Osteoblast (primary cell): ENCODE results near the gene CCDC71L. TPM values are rescaled to one million over a fixed set of nuclear protein-coding genes. Genes with fewer than 3 reads are reported as not detected.
"Not testable (repeated sequence)": the region's sequence is repeated elsewhere in the genome, so short reads cannot be mapped to it uniquely, and the experiment has no call there.

Experiments used
- DNase-seq: peaks from one replicate; pipeline ENCODE4 v3.0.0; 2011; ENCODE audit warnings: low spot score, mixed read lengths; ENCODE audit not compliant: insufficient read length; ENCODE audit errors: missing footprints
- H2AFZ ChIP-seq: 2 replicates; pipeline ENCODE4 v1.6.0; 2011; ENCODE audit warnings: mild to moderate bottlenecking, low read length
- H3K27ac ChIP-seq: 2 replicates; pipeline ENCODE4 v1.5.1; 2011; ENCODE audit warnings: mild to moderate bottlenecking, low read depth, low read length, moderate library complexity
- H3K27me3 ChIP-seq: 2 replicates; pipeline ENCODE4 v1.6.0; 2012; ENCODE audit warnings: mild to moderate bottlenecking, control low read depth, inconsistent platforms, low read length, moderate library complexity; ENCODE audit not compliant: insufficient read depth
- H3K36me3 ChIP-seq: 2 replicates; pipeline ENCODE4 v1.5.1; 2011; ENCODE audit warnings: mild to moderate bottlenecking, low read length, control low read depth, moderate library complexity; ENCODE audit not compliant: insufficient read depth
- H3K4me1 ChIP-seq: 2 replicates; pipeline ENCODE4 v1.5.1; 2011; ENCODE audit warnings: mild to moderate bottlenecking, low read length, control low read depth, moderate library complexity; ENCODE audit not compliant: insufficient read depth
- H3K4me2 ChIP-seq: 2 replicates; pipeline ENCODE4 v1.6.0; 2011; ENCODE audit warnings: mild to moderate bottlenecking, low read length; ENCODE audit not compliant: insufficient read depth
- H3K4me3 ChIP-seq: fragments of 200-600 bp; sonication (generic); 3 replicates; pipeline ENCODE4 v1.5.1; 2012; ENCODE audit warnings: mild to moderate bottlenecking, low read length, inconsistent platforms; ENCODE audit not compliant: insufficient read depth
- H3K79me2 ChIP-seq: 2 replicates; pipeline ENCODE4 v1.6.0; 2012; ENCODE audit warnings: mild to moderate bottlenecking, low read length, control low read depth, inconsistent platforms; ENCODE audit not compliant: insufficient read depth
- H3K9me3 ChIP-seq: 2 replicates; pipeline ENCODE4 v1.5.1; 2011; ENCODE audit warnings: low read depth, low read length, control low read depth
- H4K20me1 ChIP-seq: 2 replicates; pipeline ENCODE4 v1.6.0; 2012; ENCODE audit warnings: mild to moderate bottlenecking, low read length, control low read depth; ENCODE audit not compliant: insufficient read depth
- total RNA-seq: library from RNA; depleted of rRNA; stranded (reverse); fragments of >200 nt; gene quantifications from 2 replicates; pipeline ENCODE4 v1.2.3, GENCODE V29; 2012
- TF ChIP-seq, protein P1 (sequence below): IDR thresholded peaks from 2 replicates; pipeline ENCODE4 v1.5.1; 2011; ENCODE audit warnings: mild to moderate bottlenecking, low read depth, low read length, moderate library complexity; ENCODE audit errors: extremely low read depth

The CCDC71L gene
- total RNA-seq, 1 donor = 29.3 TPM

DNA sequence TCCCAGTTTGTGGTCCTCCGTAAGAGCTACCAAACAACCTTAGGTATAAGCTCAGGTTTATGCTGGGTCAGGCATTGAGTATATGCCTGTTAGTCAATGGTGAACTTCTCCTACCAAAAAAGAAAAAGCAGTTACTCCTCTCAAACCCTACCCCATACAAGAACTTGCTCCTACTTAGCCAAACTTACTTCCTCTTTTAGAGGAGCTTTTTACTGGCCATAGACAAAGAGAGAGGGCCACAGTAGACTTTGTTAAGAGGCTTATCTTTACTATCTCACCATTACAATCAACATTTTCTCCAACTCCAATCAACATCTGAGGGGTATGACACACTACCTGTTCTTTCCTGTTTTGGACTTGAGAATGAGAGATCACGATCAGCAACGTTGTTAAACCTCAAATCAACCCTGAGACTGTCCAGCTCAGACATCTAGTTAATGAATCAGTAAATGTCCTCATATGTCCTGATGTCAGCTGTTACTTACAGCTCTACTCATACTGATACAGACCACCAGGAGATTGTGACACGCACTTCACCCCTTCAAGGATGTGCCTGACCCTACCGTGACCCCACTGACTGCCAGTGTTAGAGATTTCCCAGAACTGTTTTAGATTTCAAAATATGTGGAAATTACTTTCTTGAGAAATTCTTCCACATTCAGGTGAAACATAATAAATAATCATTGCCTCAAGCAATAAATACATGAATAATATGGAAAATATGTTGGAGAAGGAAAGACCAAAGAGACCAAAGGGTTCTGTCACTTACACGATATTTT, 18.4 kb upstream of the CCDC71L start:
- peaks cover 6% of the 10 kb centered on the region for H3K4me1 ChIP-seq
- no peaks in the 10 kb centered on the region for H3K27me3 ChIP-seq
- DNase-seq = no peak
- H3K27ac ChIP-seq = no peak overlapping the region
- H3K4me2 ChIP-seq = no peak overlapping the region
- no peaks in the 10 kb centered on the region for H3K9me3 ChIP-seq
- no peak overlapping the region for H3K4me3 ChIP-seq
- H3K36me3 ChIP-seq = no peaks in the 10 kb centered on the region
- TF ChIP-seq, protein P1, sequence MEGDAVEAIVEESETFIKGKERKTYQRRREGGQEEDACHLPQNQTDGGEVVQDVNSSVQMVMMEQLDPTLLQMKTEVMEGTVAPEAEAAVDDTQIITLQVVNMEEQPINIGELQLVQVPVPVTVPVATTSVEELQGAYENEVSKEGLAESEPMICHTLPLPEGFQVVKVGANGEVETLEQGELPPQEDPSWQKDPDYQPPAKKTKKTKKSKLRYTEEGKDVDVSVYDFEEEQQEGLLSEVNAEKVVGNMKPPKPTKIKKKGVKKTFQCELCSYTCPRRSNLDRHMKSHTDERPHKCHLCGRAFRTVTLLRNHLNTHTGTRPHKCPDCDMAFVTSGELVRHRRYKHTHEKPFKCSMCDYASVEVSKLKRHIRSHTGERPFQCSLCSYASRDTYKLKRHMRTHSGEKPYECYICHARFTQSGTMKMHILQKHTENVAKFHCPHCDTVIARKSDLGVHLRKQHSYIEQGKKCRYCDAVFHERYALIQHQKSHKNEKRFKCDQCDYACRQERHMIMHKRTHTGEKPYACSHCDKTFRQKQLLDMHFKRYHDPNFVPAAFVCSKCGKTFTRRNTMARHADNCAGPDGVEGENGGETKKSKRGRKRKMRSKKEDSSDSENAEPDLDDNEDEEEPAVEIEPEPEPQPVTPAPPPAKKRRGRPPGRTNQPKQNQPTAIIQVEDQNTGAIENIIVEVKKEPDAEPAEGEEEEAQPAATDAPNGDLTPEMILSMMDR = no peak
- no peak overlapping the region for H2AFZ ChIP-seq
- H4K20me1 ChIP-seq = no peaks in the 10 kb centered on the region
- no peaks in the 10 kb centered on the region for H3K79me2 ChIP-seq

DNA sequence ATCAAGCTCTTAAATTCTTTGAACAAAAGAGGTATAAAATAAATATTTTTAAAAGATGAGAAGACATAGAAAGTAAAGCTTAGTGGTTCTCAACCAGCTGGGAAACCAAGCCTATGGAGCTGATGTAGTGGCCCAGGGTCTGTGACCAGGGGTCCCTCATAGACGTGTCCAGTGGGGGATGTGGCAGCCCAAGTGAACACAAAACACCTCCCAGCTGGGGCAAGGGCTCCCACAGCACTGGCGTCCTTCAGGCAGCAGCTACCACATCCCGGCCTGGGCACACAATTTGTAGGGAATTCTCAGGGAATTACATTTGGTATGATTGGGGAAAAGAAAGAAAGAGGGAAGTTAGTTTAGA, 17.8 kb upstream of the CCDC71L start:
- Histone ChIP-seq H3K9me3 (no peaks in the 10 kb centered on the region), H3K79me2 (no peaks in the 10 kb centered on the region), H3K27me3 (no peaks in the 10 kb centered on the region), H3K4me1 (peaks cover 6% of the 10 kb centered on the region), H3K4me2 (no peak overlapping the region), H4K20me1 (no peaks in the 10 kb centered on the region), H3K36me3 (no peaks in the 10 kb centered on the region), H2AFZ (no peak overlapping the region), H3K4me3 (no peak overlapping the region), H3K27ac (no peak overlapping the region)
- no peak for DNase-seq
- TF ChIP-seq, protein P1 = no peak

DNA sequence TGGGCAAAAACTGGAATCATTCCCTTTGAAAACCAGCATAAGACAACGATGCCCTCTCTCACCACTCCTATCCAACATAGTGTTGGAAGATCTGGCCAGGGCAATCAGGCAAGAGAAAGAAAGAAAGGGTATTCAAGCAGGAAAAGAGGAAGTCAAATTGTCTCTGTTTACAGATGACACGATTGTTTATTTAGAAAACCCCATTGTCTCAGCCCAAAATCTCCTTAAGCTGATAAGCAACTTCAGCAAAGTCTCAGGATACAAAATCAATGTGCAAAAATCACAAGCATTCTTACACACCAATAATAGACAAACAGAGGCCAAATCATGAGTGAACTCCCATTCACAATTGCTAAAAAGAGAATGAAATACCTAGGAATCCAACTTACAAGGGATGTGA, 15.5 kb upstream of the CCDC71L start:
- not testable (repeated sequence) for H3K36me3 ChIP-seq, H3K27ac ChIP-seq, H3K79me2 ChIP-seq, H3K27me3 ChIP-seq, H3K9me3 ChIP-seq, H2AFZ ChIP-seq, H3K4me1 ChIP-seq, H3K4me3 ChIP-seq, H3K4me2 ChIP-seq, H4K20me1 ChIP-seq, DNase-seq

DNA sequence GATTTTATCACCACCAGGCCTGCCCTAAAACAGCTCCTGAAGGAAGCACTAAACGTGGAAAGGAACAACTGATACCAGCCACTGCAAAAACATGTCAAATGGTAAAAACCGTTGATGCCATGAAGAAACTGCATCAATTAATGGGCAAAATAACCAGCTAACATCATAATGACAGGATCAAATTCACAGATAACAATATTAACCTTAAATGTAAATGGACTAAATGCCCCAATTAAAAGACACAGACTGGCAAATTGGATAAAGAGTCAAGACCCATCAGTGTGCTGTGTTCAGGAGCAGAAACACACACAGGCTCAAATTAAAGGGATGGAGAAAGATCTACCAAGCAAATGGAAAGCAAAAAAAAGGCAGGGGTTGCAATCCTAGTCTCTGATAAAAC, 12.7 kb upstream of the CCDC71L start:
- H3K27ac ChIP-seq, H4K20me1 ChIP-seq, H2AFZ ChIP-seq, H3K79me2 ChIP-seq, H3K9me3 ChIP-seq, H3K36me3 ChIP-seq, H3K4me1 ChIP-seq, H3K4me3 ChIP-seq, H3K4me2 ChIP-seq, DNase-seq, H3K27me3 ChIP-seq: not testable (repeated sequence)

DNA sequence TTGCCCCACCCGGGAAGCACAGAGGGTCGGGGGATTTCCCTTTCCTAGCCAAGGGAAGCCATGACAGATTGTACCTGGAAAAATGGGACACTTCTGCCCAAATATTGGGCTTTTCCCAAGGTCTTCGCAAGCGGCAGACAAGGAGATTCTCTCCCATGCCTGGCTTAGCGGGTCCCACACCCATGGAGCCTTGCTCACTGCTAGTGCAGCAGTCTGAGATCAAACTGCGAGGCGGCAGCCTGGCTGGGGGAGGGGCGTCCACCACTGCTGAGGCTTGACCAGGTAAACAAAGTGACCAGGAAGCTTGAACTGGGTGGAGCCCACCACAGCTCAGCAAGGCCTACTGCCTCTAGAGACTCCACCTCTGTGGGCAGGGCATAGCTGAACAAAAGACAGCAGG, 11.0 kb upstream of the CCDC71L start:
- not testable (repeated sequence) for H3K4me1 ChIP-seq, H3K9me3 ChIP-seq, H3K36me3 ChIP-seq, DNase-seq, H3K27me3 ChIP-seq, H4K20me1 ChIP-seq, H2AFZ ChIP-seq, H3K4me3 ChIP-seq, H3K27ac ChIP-seq, H3K79me2 ChIP-seq, H3K4me2 ChIP-seq
